Amniotic stem cell (primary cell): ENCODE results near the gene RAB22A.
"Not testable (repeated sequence)": the region's sequence is repeated elsewhere in the genome, so short reads cannot be mapped to it uniquely, and the experiment has no call there.

Source experiments
- DNase-seq: peaks from one replicate; lab custom pipeline; 2025; lab: John Stamatoyannopoulos, UW

RAB22A gene

GRCh38 chr20:58414786-58415185, 105.3 kb downstream of the RAB22A start:
- DNase-seq = not testable (repeated sequence)

- no peak for DNase-seq
Observed at GRCh38 chr20:58416057-58416456, 106.5 kb downstream of the RAB22A start.

- DNase-seq = no peak
Observed at GRCh38 chr20:58416835-58417234, 107.3 kb downstream of the RAB22A start.
